Ectodermal cell (in vitro differentiated cells): ENCODE results near the gene AASDH.

Experiments used
- H3K27ac ChIP-seq: 2 replicates; pipeline ENCODE4 v1.7.0; 2013; ENCODE audit warnings: mild to moderate bottlenecking, low read depth, low read length; ENCODE audit not compliant: insufficient read depth, poor library complexity, severe bottlenecking
- H3K27me3 ChIP-seq: 2 replicates; pipeline ENCODE4 v1.7.0; 2013; ENCODE audit warnings: mild to moderate bottlenecking, low read length; ENCODE audit not compliant: insufficient read depth, control insufficient read depth, poor library complexity, severe bottlenecking
- H3K36me3 ChIP-seq: one replicate; pipeline ENCODE4 v1.7.0; 2013; ENCODE audit warnings: low read length; ENCODE audit not compliant: control insufficient read depth, insufficient read depth
- H3K4me1 ChIP-seq: one replicate; pipeline ENCODE4 v1.7.0; 2013; ENCODE audit warnings: low read length; ENCODE audit not compliant: control insufficient read depth, insufficient read depth
- H3K4me3 ChIP-seq: 2 replicates; pipeline ENCODE4 v1.7.0; 2013; ENCODE audit warnings: low read depth, low read length, control low read depth; ENCODE audit not compliant: insufficient read depth
- H3K9me3 ChIP-seq: 2 replicates; pipeline ENCODE4 v1.7.0; 2013; ENCODE audit warnings: mild to moderate bottlenecking, low read length, moderate library complexity; ENCODE audit not compliant: control insufficient read depth
- WGBS, 2 experiments: methylation state at CpG; one replicate each; pipeline ENCODE4 v1.1.7; 2013; ENCODE audit warnings: missing lambda C conversion rate in 2 of 2; 5-methylcytosine and 5-hydroxymethylcytosine counted together

The AASDH gene

DNA sequence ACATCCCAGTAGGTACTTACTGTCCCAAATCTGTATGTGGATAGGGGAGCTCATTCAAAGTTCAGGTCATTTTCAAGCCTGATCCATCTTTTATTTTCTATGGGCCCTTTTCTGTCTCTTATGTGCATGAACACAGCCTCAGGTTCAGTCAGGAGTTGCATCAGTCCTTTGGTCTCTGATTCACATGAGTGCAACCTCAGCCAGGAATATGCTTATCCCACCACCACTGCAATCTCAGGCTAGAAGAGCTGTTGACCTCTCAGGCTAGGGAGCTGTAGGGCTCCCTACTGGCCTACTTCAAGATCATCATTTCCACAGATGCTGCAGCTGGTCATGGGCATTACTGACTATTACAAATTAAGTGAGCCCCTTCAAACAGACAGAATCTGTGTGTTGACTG is 27.2 kb downstream of the AASDH start:
- no peak overlapping the region for H3K4me3 ChIP-seq
- peaks cover 7% of the 10 kb centered on the region for H3K36me3 ChIP-seq
- H3K9me3 ChIP-seq = no peaks in the 10 kb centered on the region
- no peaks in the 10 kb centered on the region for H3K27me3 ChIP-seq
- H3K4me1 ChIP-seq = no peaks in the 10 kb centered on the region
- H3K27ac ChIP-seq = no peak overlapping the region

DNA sequence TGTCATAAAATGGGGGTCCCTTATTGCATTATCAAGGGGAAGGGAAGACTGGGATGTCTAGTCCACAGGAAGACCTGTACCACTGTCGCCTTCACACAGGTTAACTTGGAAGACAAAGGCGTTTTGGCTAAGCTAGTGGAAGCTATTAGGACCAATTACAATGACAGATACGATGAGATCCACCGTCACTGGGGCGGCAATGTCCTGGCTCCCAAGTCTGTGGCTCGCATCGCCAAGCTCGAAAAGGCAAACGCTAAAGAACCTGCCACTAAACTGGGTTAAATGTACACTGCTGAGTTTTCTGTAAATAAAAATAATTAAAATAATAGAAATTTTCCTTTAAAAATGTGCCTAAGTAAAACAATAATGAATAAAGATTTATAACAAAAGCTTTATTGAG is 30.6 kb downstream of the AASDH start:
- Histone ChIP-seq H3K36me3 (peaks cover 7% of the 10 kb centered on the region), H3K27ac (no peak overlapping the region), H3K4me1 (no peaks in the 10 kb centered on the region), H3K4me3 (no peak overlapping the region), H3K27me3 (no peaks in the 10 kb centered on the region), H3K9me3 (no peaks in the 10 kb centered on the region)
- 96 to 98% methylated on average over 8 to 9 of the region's 9 CpGs for WGBS, 2 experiments

GRCh38 chr4:56348576-56348975 is 38.7 kb downstream of the AASDH start:
- no peak overlapping the region for H3K4me3 ChIP-seq
- WGBS, 2 experiments = 72 to 79% methylated on average over 3 of the region's 3 CpGs
- H3K27ac ChIP-seq = no peak overlapping the region

GRCh38 chr4:56345458-56345857 is 41.8 kb downstream of the AASDH start:
- 88 to 96% methylated on average over 2 of the region's 4 CpGs for WGBS, 2 experiments
- H3K4me1 ChIP-seq = no peaks in the 10 kb centered on the region
- no peaks in the 10 kb centered on the region for H3K27me3 ChIP-seq
- H3K36me3 ChIP-seq = peaks cover 3% of the 10 kb centered on the region
- no peak overlapping the region for H3K4me3 ChIP-seq
- no peak overlapping the region for H3K27ac ChIP-seq
- no peaks in the 10 kb centered on the region for H3K9me3 ChIP-seq

More at GRCh38 chr4:56348576-56348975, 38.7 kb downstream of the AASDH start:
- Histone ChIP-seq H3K27me3 (no peaks in the 10 kb centered on the region), H3K9me3 (no peaks in the 10 kb centered on the region), H3K36me3 (peaks cover 3% of the 10 kb centered on the region), H3K4me1 (no peaks in the 10 kb centered on the region)

GRCh38 chr4:56342746-56343145 is 44.5 kb downstream of the AASDH start:
- H3K36me3 ChIP-seq = peaks cover 7% of the 10 kb centered on the region
- H3K27ac ChIP-seq = no peak overlapping the region
- H3K4me1 ChIP-seq = no peaks in the 10 kb centered on the region
- H3K9me3 ChIP-seq = no peaks in the 10 kb centered on the region
- H3K27me3 ChIP-seq = no peaks in the 10 kb centered on the region
- H3K4me3 ChIP-seq = no peak overlapping the region
- 100% methylated on average over 1 of the region's 1 CpG for WGBS, 2 experiments

- H3K4me1 ChIP-seq = no peaks in the 10 kb centered on the region
- H3K4me3 ChIP-seq = no peak overlapping the region
- no peak overlapping the region for H3K27ac ChIP-seq
- no peaks in the 10 kb centered on the region for H3K9me3 ChIP-seq
- 39 to 47% methylated on average over 2 of the region's 2 CpGs for WGBS, 2 experiments
- H3K36me3 ChIP-seq = peaks cover 7% of the 10 kb centered on the region
- H3K27me3 ChIP-seq = no peaks in the 10 kb centered on the region
These were observed 56.6 kb downstream of the AASDH start for GRCh38 chr4:56330691-56331090.

DNA sequence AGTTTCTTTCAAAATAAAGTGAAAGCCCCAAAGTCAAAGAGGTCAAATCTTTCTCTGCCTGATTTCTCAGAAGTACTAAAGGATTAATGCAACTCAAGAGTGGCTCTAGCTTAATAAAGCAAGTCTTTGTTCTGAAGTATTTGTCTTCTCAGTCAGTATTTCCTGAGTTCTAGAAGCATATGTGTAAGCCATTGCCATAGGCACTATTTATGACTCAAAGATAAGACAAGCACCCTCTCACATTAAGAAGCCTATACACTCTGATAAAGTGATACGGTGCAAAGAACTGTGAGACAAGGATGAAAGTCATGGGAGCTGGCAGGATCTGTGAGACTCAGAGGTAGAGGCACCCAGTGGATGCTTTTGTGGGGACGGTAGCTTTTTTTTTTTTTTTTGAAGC is 60.9 kb downstream of the AASDH start:
- Histone ChIP-seq H3K36me3 (peaks cover 14% of the 10 kb centered on the region), H3K27ac (no peak overlapping the region), H3K9me3 (no peaks in the 10 kb centered on the region), H3K4me3 (no peak overlapping the region), H3K27me3 (no peaks in the 10 kb centered on the region), H3K4me1 (no peaks in the 10 kb centered on the region)
- WGBS, 2 experiments = 93 to 94% methylated on average over 2 of the region's 2 CpGs

- peaks cover 11% of the 10 kb centered on the region for H3K36me3 ChIP-seq
- H3K4me1 ChIP-seq = no peaks in the 10 kb centered on the region
- 93 to 95% methylated on average over 7 to 8 of the region's 8 CpGs for WGBS, 2 experiments
- no peak overlapping the region for H3K4me3 ChIP-seq
- no peaks in the 10 kb centered on the region for H3K9me3 ChIP-seq
- no peaks in the 10 kb centered on the region for H3K27me3 ChIP-seq
- H3K27ac ChIP-seq = no peak overlapping the region
These were observed 63.2 kb downstream of the AASDH start for GRCh38 chr4:56324011-56324610.

DNA sequence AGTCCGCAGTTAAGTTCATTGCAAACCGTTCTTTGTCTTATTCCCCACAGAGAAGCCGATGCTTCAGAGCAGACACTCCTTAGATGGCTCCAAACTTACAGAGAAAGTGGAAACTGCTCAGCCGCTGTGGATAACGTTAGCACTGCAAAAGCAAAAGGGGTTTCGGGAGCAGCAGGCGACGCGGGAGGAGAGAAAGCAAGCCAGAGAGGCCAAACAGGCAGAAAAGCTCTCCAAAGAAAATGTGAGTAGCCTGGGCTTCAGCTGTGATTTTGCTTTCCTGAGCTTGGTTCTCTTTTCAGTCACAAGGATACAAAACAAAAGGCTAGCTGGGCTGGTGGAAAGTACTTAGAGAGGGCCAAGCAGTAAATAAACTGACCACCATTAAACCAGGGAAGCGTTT is 64.0 kb downstream of the AASDH start:
- Histone ChIP-seq H3K27me3 (no peaks in the 10 kb centered on the region), H3K4me3 (no peak overlapping the region), H3K36me3 (peaks cover 7% of the 10 kb centered on the region), H3K4me1 (no peaks in the 10 kb centered on the region), H3K27ac (no peak overlapping the region), H3K9me3 (no peaks in the 10 kb centered on the region)
- WGBS, 2 experiments = 91 to 92% methylated on average over 10 of the region's 10 CpGs

GRCh38 chr4:56321251-56321650 is 66.0 kb downstream of the AASDH start:
- WGBS, 2 experiments = 92 to 100% methylated on average over 1 of the region's 1 CpG

GRCh38 chr4:56320293-56320692 is 67.0 kb downstream of the AASDH start:
- Histone ChIP-seq H3K27me3 (no peaks in the 10 kb centered on the region), H3K27ac (no peak overlapping the region), H3K36me3 (peaks cover 7% of the 10 kb centered on the region), H3K4me1 (no peaks in the 10 kb centered on the region), H3K4me3 (no peak overlapping the region), H3K9me3 (no peaks in the 10 kb centered on the region)
- 92 to 99% methylated on average over 5 of the region's 5 CpGs for WGBS, 2 experiments

More at GRCh38 chr4:56321251-56321650, 66.0 kb downstream of the AASDH start:
- H3K4me1 ChIP-seq = no peaks in the 10 kb centered on the region
- H3K27me3 ChIP-seq = no peaks in the 10 kb centered on the region
- no peak overlapping the region for H3K4me3 ChIP-seq
- no peak overlapping the region for H3K27ac ChIP-seq
- H3K36me3 ChIP-seq = peaks cover 7% of the 10 kb centered on the region
- no peaks in the 10 kb centered on the region for H3K9me3 ChIP-seq
